ENCODE data around the gene OR5D13.

DNA sequence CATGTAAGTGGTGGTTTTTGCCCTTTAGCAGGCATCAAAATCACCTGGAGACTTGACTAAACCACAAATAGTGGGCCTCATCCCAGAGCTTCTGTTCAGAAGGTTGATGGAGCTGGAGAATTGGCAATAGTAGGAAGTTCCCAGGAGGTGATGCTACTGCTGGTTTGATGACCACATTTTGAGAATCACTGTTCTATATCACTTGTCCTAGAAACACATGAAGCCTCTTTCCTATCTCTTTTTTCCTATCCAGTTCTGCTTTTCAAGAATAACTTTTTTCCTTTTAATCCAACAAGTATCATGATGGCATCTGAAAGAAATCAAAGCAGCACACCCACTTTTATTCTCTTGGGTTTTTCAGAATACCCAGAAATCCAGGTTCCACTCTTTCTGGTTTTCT is at the start of gene OR5D13:
- TF ChIP-seq, protein P1, sequence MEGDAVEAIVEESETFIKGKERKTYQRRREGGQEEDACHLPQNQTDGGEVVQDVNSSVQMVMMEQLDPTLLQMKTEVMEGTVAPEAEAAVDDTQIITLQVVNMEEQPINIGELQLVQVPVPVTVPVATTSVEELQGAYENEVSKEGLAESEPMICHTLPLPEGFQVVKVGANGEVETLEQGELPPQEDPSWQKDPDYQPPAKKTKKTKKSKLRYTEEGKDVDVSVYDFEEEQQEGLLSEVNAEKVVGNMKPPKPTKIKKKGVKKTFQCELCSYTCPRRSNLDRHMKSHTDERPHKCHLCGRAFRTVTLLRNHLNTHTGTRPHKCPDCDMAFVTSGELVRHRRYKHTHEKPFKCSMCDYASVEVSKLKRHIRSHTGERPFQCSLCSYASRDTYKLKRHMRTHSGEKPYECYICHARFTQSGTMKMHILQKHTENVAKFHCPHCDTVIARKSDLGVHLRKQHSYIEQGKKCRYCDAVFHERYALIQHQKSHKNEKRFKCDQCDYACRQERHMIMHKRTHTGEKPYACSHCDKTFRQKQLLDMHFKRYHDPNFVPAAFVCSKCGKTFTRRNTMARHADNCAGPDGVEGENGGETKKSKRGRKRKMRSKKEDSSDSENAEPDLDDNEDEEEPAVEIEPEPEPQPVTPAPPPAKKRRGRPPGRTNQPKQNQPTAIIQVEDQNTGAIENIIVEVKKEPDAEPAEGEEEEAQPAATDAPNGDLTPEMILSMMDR (IDR thresholded peaks at IDR 0.05): no peak
- no peak for TF ChIP-seq JUND (IDR thresholded peaks at IDR 0.05)
- TF ChIP-seq PBX3 (IDR thresholded peaks at IDR 0.05): no peak
- no peak for TF ChIP-seq GABPA (IDR thresholded peaks at IDR 0.05; ENCODE audit: low read depth)
- no peak for TF ChIP-seq RCOR1 (IDR thresholded peaks at IDR 0.05; ENCODE audit: low read length)
- no peak for TF ChIP-seq MXI1 (IDR thresholded peaks at IDR 0.05; ENCODE audit: low read depth, low read length)
- TF ChIP-seq YY1 (IDR thresholded peaks at IDR 0.05; ENCODE audit: low read depth): no peak
- TF ChIP-seq SIN3A (IDR thresholded peaks at IDR 0.05; ENCODE audit: borderline replicate concordance, low read depth, low read length): no peak

Data from SK-N-SH (cell line).